SKM-1 (cell line): ENCODE data around the gene R3HDM1.
"Not testable (repeated sequence)": the region's sequence is repeated elsewhere in the genome, so short reads cannot be mapped to it uniquely, and the experiment has no call there.

Source experiments
- DNase-seq: peaks from one replicate; lab custom pipeline; 2025; ENCODE audit not compliant: unreplicated experiment; lab: John Stamatoyannopoulos, UW

R3HDM1 gene

DNA sequence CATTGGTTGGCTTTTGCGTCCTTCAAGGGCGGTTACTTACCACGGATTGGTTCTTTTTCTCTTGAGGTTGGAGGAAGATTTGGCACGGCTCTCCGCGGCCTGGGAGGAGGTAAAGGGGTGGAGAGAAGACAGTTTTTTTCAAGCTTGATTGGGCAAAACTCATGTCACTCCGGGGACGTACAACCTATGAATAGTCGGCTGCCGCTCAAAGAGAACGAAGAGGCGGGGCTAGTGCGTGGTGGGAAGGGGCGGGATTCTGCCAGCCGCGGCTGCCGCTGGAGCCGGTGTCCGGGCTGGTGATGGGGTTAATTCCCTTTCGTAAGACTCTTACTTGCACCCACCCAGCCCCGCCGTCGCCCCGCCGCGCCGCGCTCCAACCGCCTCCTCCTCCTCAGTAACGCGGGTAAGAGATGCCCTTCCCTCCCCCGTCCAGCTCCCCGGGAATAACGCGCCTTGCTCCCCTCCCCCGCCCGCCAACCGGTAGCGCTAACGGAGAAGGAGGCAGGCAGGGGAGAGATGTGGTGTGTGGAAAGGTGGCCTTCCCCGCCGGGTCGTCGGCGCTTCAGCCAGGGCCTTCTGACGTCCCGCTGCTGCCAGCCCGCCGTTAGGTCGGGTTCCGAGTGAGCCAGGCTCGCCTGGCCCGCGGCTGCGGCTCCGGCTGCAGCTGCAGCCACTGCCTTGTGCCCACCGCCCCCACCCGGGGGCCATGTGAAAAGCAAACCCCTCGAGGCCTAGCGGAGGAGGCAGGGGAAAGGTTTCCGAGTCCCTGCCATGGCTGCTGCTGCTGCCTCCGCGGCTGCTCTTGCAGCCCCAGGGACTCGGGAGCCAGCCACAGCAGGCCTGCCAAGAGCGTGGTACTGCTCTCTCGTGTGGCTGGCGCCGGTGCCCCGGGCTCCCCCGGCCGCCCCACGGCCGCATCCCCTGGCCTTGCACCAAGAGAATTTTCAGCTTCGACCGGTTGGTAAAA, at the start of gene R3HDM1:
Gene R3HDM1 (plus strand): TSS at position 254 of the 967 bp plus-strand sequence. CDS start 73,362 bp downstream, outside the sequence.
- DNase-seq = peak; percentile 98

DNA sequence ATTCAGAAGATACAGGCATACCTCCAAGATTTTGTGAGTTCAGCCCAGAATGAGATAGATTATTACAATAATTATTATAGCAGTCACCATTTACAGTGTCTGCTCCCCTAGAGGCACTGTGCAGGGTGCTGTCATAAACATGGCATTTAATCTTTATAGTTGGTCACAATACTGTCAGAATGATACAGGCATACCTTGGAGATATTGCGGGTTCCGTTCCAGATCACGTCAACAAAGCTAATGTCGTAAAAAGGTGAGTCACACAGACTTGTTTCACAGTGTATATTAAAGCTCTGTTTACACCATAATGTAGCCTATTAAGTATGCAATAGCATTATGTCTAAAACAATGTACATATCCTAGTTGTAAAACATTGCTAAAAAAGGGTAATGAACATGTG, 45.8 kb upstream of the R3HDM1 start:
- no peak for DNase-seq

DNA sequence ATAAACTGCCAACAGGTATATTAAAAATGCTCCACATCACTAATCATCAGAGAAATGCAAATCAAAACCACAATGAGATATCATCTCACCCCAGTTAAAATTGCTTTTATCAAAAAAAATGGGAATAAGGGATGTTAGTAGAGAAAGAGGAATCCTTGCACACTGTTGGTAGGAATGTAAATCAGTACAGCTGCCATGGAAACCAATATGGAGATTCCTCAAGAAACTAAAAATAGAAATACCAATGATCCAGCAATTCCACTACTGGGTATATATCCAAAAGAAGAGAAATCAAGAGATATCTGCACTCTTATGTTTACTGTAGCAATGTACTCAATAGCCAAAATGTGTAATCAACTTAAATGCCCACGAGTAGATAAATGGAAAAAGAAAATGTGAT, 40.9 kb upstream of the R3HDM1 start:
- no peak for DNase-seq

DNA sequence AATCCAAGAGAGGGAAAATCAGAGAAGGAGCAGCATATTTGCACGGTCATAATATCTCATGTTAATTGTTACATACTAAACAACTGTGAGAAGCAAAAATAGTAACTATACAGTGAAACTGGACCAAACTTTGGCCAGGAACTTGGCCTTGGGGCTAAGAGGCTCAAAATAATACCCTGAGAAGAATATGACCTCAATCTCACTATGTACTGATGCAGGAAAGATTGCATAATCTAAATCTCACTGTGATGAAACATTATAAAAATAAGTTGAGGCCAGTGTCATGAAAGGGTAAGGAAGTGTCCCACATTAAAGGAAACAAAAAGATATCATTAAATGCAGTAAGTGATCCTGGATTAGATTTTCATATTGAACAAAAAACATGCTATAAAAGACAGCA, 36.8 kb upstream of the R3HDM1 start:
- DNase-seq = no peak

DNA sequence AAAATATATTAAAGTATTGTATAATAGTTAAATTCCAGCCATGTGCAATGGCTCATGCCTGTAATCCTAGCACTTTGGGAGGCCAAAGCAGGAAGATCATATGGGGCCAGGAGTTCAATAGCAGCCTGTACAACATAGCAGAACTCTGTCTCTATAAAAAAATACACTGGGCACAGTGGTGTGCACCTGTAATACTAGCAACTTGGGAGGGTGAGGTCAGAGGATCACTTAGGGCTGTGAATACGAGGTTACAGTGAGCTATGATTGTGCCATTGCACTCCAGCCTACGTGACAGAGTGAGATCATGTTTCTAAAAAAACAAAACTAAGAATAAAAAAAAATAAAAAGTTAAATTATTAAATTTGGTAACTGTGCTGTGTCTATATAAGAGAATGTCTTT, 36.4 kb upstream of the R3HDM1 start:
- no peak for DNase-seq

DNA sequence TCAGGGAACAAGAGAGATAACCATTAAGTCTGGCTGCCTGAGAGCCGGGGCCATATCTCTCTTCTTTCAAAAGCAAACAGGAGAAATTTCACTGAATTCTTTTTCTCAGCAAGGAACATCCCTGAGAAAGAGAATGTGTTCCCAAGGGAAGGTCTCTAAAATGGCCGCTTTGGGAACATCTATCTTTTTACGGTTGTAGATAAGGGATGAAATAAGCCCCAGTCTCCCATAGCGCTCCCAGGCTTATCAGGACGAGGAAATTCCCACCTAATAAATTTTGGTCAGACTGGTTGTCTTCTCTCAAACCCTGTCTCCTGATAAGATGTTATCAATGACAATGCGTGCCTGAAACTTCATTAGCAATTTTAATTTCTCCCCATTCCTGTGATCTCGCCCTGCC, 32.7 kb upstream of the R3HDM1 start:
- DNase-seq = not testable (repeated sequence)

DNA sequence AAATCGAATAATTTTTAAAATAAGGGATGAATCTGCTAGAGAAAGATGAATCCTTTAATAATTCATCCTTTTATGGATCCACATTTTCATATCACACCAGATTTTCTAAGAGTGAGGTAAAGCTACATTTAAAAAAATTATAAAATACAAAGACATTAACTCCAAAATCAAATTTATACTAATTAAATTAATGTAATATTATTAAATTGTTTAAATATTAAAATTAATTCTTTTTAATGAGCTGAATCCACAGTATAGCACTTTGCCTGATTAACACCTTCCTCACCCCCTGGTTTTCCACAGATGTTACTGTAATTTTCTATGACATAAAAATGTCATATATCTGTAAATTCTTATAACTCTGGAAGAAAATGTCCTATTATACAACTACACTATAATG, 26.5 kb upstream of the R3HDM1 start:
- no peak for DNase-seq

DNA sequence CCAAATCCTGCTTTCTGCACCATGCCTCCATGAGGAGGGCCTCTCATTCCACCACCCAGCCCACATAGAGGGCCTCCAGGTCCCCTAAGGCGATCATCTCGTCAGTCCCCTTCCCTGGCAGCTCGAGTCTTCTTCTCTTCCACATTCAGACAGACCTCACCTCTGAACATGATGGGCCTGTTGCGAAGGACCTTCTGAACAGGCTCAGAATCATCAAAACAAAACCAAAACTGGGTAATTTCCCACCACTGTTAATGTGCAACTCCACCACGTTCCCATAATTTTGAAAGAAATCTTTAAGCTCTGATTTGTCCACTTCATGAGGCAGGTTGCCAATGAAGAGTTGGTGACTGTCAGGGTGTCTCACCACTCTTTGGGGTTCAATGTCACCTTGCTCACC, 20.7 kb upstream of the R3HDM1 start:
- DNase-seq = no peak

DNA sequence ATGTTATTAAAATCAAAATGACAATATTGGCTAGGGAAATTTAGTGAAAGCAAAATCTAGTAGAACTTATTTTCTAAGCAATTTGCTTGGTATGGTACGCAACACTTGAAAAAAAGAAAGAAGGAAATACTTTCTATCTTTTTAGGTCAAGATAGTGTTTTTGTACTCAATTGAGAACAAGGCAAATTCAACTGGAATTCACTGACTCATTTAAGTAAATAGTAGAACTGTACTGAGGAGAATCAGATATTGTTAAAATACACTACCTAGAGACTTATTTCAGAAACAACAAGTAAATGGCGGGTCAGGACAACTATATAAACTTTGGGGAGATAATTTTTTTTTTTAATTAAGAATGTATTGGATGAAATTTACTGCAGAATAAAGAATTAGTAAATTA, 19.2 kb upstream of the R3HDM1 start:
- no peak for DNase-seq

DNA sequence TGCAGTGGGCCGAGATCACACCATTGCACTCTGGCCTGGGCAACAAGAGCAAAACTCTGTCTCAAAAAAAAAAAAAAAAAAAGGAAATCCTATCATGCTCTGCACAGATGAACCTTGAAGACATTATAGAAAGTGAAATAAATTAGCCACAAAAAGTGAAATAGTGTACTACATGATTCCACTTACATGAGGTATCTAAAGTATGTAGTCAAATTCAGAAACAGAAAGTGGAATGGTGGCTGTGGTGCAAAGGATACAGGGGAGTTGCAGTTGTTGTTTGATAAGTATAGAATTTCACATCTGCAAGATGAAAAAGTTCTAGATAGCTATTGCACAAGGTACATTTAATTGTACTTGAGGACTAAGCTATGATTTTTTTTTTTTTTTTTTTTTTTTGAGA, 5.5 kb upstream of the R3HDM1 start:
- DNase-seq = no peak

DNA sequence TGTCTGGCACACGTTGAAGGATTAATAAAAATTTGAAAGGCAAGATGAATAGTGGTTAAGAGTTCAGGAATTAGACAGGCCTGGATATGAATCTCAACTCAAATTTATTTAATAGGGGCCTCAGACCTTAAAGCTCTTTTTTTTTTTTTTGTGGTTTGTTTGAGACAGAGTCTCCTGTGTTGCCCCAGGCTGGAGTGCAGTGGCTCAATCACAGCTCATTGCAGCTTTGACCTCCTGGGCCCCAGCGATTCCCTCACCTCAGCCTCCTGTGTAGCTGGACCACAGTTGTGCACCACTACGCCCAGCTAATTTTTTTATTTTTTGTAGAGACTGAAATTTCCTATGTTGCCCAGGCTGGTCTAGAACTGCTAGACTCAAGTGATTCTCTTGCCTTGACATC, 3.3 kb upstream of the R3HDM1 start:
- no peak for DNase-seq

DNA sequence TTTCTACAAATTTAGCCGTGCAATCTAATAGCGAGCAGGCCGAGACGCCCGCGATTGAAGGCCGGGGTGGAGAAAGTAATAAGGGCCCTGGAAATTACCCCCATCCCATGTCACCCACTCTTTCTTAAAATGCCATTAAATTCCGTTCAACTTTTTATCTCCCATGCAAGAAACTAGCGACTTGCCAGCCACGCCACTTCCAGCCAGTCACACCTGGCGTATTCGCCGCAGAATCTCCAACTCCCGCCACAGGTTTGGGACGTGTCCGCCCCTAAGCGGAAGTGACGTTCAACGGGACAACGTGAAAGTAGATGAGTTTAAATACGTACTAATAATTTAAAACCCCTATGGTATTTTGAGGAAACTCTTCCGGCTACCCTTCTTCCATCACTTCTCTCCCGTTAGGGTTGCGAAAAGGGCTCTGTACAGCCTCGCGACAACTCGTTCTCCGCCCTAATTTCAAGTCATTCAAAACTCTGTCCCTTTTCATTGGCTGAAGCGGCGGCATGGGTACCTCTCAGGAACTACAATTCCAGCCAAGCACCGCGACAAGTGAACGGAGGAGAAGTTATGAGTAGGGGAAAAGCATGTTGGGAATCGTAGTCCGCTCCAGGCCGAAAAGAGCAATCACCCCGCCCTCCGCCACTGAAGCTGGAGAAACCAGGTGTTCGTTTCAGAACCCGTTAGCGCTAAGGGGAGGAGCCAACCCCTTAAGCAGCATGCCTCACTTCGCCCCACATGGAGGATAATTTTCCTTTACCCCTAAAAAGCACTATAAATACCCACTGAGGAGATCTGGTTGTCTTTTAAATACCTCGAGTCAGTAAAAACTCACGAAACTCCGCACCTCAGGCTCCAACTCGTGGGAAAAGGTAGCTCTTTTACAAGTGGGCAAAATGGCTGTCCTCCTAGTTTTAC, 712 bp upstream of the R3HDM1 start, which contains the start of gene ZRANB3:
Gene ZRANB3 (minus strand): TSS at position 906 of the 918 bp plus-strand sequence.
- DNase-seq = peak; percentile 99

DNA sequence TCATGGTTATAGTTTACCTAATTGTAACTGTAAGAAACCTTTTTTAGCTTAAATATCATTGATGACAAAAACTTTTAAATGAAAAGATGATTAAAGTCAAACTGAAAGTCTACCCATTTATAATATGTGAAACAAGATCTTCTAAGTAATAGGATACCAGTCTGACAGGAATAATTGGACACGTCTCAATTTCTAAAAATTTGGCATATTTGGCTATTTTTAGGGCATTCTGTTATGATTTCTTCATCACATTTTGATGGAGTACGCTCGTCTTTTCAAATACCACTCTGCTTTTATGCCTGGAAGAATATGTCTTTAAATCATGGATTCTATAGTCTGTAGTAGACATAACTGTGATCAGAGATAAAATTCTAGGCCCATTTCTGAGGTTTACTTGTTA, 1.3 kb downstream of the R3HDM1 start:
- DNase-seq = no peak

DNA sequence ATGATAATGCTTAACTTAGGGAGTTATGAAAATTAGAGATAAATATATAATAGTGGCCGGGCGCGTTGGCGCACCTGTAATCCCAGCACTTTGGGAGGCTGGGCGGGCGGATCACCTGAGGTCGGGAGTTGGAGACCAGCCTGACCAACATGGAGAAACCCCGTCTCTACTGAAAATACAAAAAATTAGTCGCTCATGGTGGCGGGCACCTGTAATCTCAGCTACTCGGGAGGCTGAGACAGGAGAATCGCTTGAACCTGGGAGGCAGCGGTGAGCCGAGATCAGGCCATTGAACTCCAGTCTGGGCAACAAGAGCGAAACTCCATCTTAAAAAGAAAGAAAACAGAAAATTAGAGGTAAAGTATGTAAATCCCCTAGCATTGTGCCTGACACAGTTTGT, 2.3 kb downstream of the R3HDM1 start:
- DNase-seq = not testable (repeated sequence)

DNA sequence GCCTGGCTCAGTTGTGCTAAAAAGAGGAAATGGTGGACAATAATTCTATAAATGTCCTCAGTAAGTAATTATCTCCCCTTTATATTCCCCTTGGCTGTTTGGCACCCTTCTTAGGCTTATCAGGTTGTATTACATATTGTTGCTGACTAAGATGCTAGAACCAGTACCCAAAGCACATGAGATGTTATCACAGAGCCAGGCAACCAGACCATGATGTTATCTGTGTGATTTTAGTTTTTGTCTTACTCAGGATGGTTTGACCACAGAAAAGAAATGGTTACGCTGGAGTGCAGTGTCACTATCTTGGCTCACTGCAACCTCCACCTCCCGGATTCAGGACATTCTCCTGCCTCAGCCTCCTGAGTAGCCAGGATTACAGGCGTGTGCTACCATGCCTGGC, 15.2 kb downstream of the R3HDM1 start:
- no peak for DNase-seq

DNA sequence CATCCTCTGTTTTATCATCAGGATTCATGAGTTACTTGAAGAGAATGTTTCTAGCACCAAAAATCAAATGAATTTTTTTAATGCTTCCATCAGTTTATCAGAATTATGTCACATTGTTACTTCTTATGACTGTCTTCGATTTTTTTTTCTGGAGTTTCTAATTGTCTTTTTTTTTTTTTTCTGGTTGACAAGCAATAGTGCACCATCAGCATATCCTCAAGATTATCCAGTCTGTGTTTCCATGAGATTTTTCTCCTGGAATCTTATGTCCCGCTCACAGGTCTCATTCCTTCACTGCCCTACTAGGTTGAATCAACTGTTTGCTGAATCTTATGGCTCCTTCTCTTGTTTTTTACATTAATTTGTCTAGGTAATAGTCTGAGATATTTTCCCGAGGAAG, 16.0 kb downstream of the R3HDM1 start:
- DNase-seq = no peak

DNA sequence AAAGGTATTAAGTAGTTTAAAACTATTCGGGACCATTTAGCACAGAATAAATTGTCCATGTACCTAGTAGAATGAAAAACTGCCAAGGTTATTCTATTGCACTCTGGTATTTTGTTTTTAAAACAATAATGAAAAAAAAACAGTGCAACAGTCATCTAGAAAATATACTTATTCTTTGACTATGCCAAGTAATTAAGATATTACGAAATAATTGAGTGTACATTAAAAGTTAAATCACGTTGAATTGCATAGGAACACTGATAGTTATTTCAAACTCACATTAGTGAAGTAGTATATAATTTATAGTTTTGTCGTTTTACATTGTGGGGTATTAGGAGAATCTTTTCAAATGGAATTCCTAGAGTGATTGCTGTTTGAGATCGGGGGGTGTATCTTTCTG, 20.1 kb downstream of the R3HDM1 start:
- no peak for DNase-seq

DNA sequence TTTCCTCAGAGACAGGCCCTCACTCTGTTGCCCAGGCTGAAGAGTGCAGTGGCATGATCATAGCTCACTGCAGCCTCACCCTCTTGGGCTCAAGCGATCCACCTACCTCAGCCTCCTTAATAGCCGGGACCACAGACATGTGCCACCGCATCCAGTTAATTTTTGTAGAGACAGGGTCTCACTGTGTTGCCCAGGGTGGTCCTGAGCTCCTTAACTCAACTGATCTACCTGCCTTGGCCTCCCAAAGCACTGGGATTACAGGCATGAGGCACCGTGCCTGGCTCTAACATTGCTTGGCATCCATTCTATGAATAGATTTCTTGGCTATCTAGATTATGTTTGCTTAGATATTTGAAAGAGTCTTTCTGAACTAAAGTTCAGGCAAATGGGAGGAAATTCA, 21.6 kb downstream of the R3HDM1 start:
- DNase-seq = no peak

DNA sequence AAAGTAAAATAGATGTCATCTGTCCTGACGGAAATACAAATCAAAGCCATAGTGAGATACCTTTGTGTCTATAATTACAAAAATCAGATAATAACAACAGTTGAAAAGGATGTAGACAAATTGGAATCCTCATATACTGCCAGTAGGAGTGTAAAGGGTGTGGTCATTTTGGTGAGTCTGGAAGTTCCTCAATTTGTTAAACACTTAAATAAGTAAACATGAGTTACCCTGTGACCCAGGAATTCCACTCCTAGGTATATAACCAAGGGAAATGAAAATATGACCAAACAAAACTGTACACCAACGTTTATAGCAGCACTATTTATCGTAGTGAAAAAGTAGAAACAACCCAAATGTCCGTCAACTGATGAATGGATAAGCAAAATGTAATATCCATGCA, 24.0 kb downstream of the R3HDM1 start:
- no peak for DNase-seq

DNA sequence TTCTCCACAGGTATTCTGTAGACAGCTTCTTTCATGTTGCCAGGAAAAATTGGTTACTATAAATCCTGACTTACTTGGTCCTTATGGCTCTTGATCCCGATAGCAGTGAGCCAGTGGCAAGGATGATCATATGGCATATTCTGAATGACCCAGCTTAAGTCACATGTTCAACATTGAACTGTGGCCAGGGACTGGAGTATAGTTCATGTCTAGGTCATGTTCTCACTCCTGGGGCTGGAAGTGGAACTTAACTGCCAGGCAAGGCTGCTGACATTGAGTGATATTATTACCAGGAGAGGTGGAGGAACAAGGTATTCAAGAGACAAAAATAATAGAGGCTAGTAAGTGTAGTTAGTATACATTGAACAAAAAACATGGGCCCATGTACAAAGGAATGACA, 26.2 kb downstream of the R3HDM1 start:
- no peak for DNase-seq

DNA sequence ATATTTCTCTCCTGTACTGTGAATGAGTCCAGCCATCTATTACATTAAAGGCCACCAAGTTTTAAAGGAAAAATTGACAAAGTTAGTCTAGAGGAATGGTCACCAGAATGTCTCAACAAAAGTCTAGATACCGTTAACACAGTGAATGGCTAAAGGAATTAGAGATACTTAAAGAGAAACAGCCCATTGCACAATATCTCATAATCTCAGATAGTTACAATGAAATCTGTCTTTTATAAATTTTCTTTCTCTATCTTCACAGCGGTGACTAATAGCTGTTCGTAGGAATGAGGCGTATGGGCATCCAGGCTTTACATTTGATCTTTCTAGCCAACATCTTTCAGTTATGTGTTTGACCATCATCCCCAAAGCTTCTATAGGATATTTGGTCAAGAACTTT, 30.6 kb downstream of the R3HDM1 start:
- no peak for DNase-seq

DNA sequence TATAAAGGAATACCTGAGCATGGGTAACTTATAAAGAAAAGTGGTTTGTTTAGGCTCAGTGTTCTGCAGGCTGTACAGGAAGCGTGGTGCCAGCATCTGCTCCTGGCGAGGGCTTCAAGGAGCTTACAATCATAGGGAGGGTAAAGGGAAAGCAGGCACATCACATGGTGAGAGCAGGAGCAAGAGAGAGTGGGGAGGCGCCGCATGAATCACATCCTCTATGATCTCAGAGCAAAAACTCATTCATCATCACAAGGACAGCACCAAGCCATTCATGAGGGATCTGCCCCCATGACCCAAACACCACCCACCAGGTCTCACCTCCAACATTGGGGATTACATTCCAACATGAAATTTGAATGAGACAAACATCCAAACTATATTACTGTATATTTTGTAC, 32.5 kb downstream of the R3HDM1 start:
- DNase-seq = no peak
